ENCODE measurements around the gene FOXJ3.

Gene FOXJ3

DNA sequence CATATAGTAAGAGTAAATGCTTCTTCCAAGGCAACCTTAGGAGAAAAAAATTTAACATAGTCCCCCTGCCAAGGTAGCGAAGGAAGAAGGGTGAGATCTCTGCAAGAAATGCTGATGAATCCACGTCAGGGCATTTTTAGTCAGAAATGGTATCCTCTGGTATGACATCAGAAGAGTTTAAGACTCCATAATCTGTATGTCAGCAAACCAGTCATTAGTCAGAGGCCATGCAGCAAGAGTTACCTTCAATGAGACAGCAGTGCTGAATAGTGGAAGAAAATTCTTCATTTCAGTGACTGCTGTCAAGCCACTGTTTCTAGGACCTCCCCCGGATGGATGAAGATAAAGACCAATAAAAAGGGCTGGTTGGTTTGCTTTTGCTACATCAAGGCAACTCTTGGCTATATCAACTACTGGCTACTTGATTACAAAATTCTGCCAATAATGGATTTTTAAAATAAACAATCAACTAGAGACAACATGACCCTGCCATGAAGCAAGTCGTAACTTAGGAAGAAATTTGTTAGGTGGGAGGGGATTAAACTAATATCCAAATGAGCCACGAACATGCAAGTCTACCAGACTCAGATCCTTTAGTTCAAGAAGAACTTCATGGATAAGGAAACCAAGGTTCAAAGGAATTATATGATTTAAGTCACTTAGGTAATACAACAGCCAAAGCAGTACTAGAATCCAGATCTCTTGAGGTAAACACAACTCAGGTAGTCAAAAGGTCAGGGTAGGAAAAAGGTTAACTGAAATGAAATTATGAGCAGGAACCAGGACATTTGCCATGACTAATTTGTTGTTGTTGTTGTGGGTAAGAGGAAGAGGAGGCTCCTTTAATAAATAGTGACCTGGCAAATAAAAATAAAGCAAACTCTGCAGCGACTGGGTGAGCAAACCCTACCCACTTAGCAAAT, 144.8 kb downstream of the FOXJ3 start:
- ChIA-PET CTCF (interaction anchor here (1.0 to 1.1 kb wide), 3 partner anchors 15 to 17 kb away, joined by 3 to 6 read pairs (median 3); no protein-coding TSS in a partner anchor), POLR2A (no interaction called here)
- TF ChIP-seq, protein P1, sequence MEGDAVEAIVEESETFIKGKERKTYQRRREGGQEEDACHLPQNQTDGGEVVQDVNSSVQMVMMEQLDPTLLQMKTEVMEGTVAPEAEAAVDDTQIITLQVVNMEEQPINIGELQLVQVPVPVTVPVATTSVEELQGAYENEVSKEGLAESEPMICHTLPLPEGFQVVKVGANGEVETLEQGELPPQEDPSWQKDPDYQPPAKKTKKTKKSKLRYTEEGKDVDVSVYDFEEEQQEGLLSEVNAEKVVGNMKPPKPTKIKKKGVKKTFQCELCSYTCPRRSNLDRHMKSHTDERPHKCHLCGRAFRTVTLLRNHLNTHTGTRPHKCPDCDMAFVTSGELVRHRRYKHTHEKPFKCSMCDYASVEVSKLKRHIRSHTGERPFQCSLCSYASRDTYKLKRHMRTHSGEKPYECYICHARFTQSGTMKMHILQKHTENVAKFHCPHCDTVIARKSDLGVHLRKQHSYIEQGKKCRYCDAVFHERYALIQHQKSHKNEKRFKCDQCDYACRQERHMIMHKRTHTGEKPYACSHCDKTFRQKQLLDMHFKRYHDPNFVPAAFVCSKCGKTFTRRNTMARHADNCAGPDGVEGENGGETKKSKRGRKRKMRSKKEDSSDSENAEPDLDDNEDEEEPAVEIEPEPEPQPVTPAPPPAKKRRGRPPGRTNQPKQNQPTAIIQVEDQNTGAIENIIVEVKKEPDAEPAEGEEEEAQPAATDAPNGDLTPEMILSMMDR (IDR thresholded peaks at IDR 0.05; ENCODE audit: control extremely low read depth, extremely low read depth, low read depth, missing control alignments), result no peak
- DNase-seq (ENCODE audit: extremely low spot score), result no peak

DNA sequence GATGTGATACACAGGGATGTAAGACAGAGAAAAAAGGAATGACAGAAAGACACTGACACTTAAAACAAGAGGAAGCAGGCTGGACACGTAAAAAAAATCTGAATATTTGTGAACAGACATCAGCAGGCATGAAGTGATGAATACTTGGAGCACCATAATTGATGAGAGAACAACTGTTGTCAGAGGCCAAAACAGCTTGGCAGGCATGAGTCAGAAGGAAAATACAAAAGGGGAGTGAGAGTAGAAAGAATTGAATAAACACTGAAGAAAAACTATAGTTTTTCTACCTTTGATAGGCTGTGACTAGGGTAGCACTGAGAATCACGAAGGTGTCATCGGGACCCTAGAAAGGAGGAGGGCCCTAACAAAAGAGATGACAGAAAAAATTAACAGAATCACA, 148.9 kb downstream of the FOXJ3 start:
- ChIA-PET POLR2A (no interaction called here), CTCF (interaction anchor here (0.9 to 3.5 kb wide), 2 partner anchors 9 to 13 kb away, joined by 4 to 33 read pairs; no protein-coding TSS in a partner anchor)
- DNase-seq (ENCODE audit: extremely low spot score), result no peak
- TF ChIP-seq, protein P1 (IDR thresholded peaks at IDR 0.05; ENCODE audit: control extremely low read depth, extremely low read depth, low read depth, missing control alignments), result no peak

DNA sequence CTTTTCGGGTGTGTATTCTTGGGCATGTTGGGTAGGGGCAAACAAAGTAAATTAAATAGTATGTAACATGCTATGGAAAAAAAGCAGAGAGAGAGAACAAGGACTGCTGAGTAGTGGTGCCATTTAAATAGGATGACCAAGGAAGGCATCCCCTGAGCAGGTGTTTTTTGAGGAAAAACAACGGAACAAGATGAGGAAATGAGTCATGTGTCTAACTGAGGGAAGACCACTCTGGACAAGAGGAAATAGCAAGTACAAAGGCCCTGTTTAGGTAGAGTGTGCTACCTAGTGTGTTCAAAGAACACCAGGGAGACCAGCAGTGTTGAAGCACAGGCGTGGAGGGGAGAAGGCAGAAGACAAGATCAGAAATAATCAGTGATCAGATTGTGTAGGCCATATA, 150.4 kb downstream of the FOXJ3 start:
- no peak for DNase-seq (ENCODE audit: extremely low spot score)
- TF ChIP-seq, protein P1 (IDR thresholded peaks at IDR 0.05; ENCODE audit: control extremely low read depth, extremely low read depth, low read depth, missing control alignments), result no peak
- POLR2A ChIA-PET, result no interaction called here
- CTCF ChIA-PET, result interaction anchor here (1.2 to 3.5 kb wide), 2 partner anchors 11 to 12 kb away, joined by 7 to 33 read pairs; no protein-coding TSS in a partner anchor

DNA sequence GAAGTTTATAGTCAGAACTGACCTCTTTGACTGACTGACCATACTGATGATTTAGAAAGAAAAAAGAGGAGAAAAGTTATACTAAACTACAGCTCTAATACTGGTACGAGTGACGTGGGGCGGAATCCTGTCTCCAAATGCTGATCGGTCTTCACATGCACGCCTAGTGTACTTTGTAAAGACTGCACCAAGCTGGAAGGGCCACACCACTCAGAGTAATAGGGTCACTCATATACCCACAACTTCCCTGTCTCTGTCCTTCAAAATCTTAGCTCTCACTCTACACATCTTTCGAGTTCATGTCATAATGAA, 151.1 kb downstream of the FOXJ3 start:
- no peak for DNase-seq (ENCODE audit: extremely low spot score)
- POLR2A ChIA-PET, result no interaction called here
- CTCF ChIA-PET, result interaction anchor here (1.2 kb wide), 1 partner anchor 10 kb away, joined by 7 read pairs; no protein-coding TSS in a partner anchor
- TF ChIP-seq, protein P1 (IDR thresholded peaks at IDR 0.05; ENCODE audit: control extremely low read depth, extremely low read depth, low read depth, missing control alignments), result no peak

DNA sequence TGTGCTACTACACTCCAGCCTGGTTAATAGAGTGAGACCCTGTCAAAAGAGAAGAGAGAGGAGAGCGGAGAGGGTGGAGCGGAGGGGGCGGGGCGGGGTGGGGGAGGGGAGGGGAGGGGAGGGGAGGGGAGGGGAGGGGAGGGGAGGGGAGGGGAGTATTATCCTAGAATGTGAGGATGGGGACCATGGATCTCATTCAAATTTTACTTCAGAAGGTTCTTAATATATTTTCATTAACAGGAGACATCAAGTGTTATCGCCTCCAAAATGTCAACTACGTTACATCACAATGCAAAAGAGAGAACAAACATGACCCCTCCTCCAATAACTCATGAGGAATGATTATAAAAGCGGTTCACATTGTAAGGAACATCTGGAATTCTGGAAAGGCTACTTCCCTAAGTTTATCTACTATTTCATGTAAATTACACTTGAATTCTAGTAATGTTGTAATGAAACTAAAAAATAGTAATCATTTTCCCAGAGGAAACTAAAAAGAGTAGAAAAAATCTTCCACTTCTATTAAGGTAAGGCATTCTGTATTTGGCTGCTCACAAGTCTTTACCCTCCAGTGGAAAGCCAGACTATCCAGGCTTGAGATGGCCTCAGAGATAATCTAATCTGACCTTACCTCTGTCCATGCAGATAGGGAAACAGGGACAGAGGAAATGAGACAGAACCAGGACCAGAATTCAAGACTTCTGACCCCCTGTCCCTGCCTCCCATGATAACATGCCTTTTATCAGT, 151.7 kb downstream of the FOXJ3 start:
- ChIA-PET POLR2A (no interaction called here), CTCF (interaction anchor here (1.2 to 1.3 kb wide), 2 partner anchors 10 kb away, joined by 4 to 7 read pairs; no protein-coding TSS in a partner anchor)
- TF ChIP-seq, protein P1 (IDR thresholded peaks at IDR 0.05; ENCODE audit: control extremely low read depth, extremely low read depth, low read depth, missing control alignments), result no peak
- DNase-seq (ENCODE audit: extremely low spot score), result no peak

DNA sequence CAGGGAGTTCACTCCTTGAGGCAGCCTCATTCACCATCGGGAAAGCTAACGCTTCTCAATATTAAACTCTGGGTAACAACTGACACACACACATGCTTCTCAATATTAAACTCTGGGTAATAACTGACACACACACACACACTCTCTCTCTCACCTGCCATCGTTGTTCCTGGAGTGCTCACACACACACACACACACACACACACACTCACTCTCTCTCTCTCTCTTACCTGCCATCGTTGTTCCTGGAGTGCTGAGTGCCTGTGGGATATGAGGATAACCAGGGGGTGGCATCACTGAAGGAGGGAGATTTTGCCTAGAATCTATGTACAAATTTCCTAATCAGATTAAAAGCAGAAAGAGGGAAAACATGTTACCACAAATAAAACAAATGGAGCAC, 153.3 kb downstream of the FOXJ3 start:
- TF ChIP-seq, protein P1 (IDR thresholded peaks at IDR 0.05; ENCODE audit: control extremely low read depth, extremely low read depth, low read depth, missing control alignments), result no peak
- ChIA-PET CTCF (no interaction called here), POLR2A (no interaction called here)
- no peak for DNase-seq (ENCODE audit: extremely low spot score)

Measured in GM10248 (cell line).